ENCODE results near the gene CACNA2D2. TPM values are rescaled to one million over a fixed set of nuclear protein-coding genes. Genes with fewer than 3 reads are reported as not detected.

The CACNA2D2 gene
- total and polyA plus RNA-seq, 2 of the 13 experiments (the other 11 are each of a cell fraction or from before 2014, with no cell fraction given) = not detected

GRCh38 chr3:50445919-50446318 is 57.5 kb downstream of the CACNA2D2 start (continued):
- TF ChIP-seq IKZF5 (CRISPR knock-in tag; IDR thresholded peaks at IDR 0.05) (peak; percentile 70; the same call in 1 of the 2 replicates), MED1 (CRISPR knock-in tag; IDR thresholded peaks at IDR 0.05) (peak; percentile 60), ZNF350 (CRISPR knock-in tag; IDR thresholded peaks at IDR 0.05; ENCODE audit: borderline replicate concordance, low read depth) (peak; percentile 81; the same call in 1 of the 2 replicates), ZNF337 (CRISPR knock-in tag; IDR thresholded peaks at IDR 0.05; ENCODE audit: borderline replicate concordance, low read depth) (no peak), NONO (IDR thresholded peaks at IDR 0.05) (no peak), NONO (CRISPR knock-in tag; conservative IDR thresholded peaks at IDR 0.05) (peak; percentile 91), HDAC1 (CRISPR knock-in tag; IDR thresholded peaks at IDR 0.05) (peak; percentile 90), BCL3 (CRISPR knock-in tag; IDR thresholded peaks at IDR 0.05) (0 out of 2 replicates have a peak, but pooled peaks have one; percentile 64), TBL1XR1 (IDR thresholded peaks at IDR 0.05; ENCODE audit: borderline replicate concordance, low read length, partially characterized antibody) (peak; percentile 83), GATAD1 (CRISPR knock-in tag; IDR thresholded peaks at IDR 0.05) (peak; percentile 63; the same call in 1 of the 2 replicates), NKX3-1 (CRISPR knock-in tag; IDR thresholded peaks at IDR 0.05) (no peak; the same call in 1 of the 2 replicates), ZNF629 (CRISPR knock-in tag; conservative IDR thresholded peaks at IDR 0.05) (no peak), MYC (CRISPR knock-in tag; IDR thresholded peaks at IDR 0.05; ENCODE audit: borderline replicate concordance) (peak; percentile 94), FOXA1 (IDR thresholded peaks at IDR 0.05) (peak; percentile 82), FOXA1 (CRISPR knock-in tag; IDR thresholded peaks at IDR 0.05) (peak; percentile 99), MIER2 (CRISPR knock-in tag; IDR thresholded peaks at IDR 0.05) (peak; percentile 83), ISX (CRISPR knock-in tag; conservative IDR thresholded peaks at IDR 0.05) (no peak), RXRB (CRISPR knock-in tag; IDR thresholded peaks at IDR 0.05; ENCODE audit: borderline replicate concordance) (peak; percentile 90), SPEN (CRISPR knock-in tag; IDR thresholded peaks at IDR 0.05; ENCODE audit: low read depth) (peak; percentile 41; the same call in 1 of the 2 replicates), SKI (IDR thresholded peaks at IDR 0.05; ENCODE audit: partially characterized antibody) (peak; percentile 91), CTCF (CRISPR knock-in tag; IDR thresholded peaks at IDR 0.05) (peak; percentile 42), MEF2D (CRISPR knock-in tag; IDR thresholded peaks at IDR 0.05) (0 out of 2 replicates have a peak, but pooled peaks have one; percentile 45), JUND (CRISPR knock-in tag; IDR thresholded peaks at IDR 0.05) (no peak), HNRNPL (IDR thresholded peaks at IDR 0.05; ENCODE audit: low read depth, low read length) (peak; percentile 77; the same call in 1 of the 2 replicates), ZNF777 (CRISPR knock-in tag; IDR thresholded peaks at IDR 0.05) (no peak), CBFB (CRISPR knock-in tag; IDR thresholded peaks at IDR 0.05) (0 out of 2 replicates have a peak, but pooled peaks have one; percentile 56), ZNF451 (CRISPR knock-in tag; IDR thresholded peaks at IDR 0.05) (peak; percentile 59; the same call in 1 of the 2 replicates), ZNF563 (CRISPR knock-in tag; IDR thresholded peaks at IDR 0.05) (peak; percentile 53; the same call in 1 of the 2 replicates), AGO2 (optimal IDR thresholded peaks at IDR 0.05; ENCODE audit: low read depth, low read length) (no peak), PHF5A (CRISPR knock-in tag; IDR thresholded peaks at IDR 0.05; ENCODE audit: low read depth, unreplicated experiment) (no peak), ZMYM4 (CRISPR knock-in tag; IDR thresholded peaks at IDR 0.05) (peak; percentile 54)

All from HepG2 (cell line).